HG02840 (cell line): ENCODE measurements around the gene ADORA2A.

ENCODE experiments used
- ATAC-seq: cut with Tn5 transposase; IDR thresholded peaks from one replicate; pipeline ENCODE4 v1.9.1; 2021; ENCODE audit warnings: mild to moderate bottlenecking, moderate library complexity, moderate number of reproducible peaks; ENCODE audit not compliant: unreplicated experiment, low FRiP score

ADORA2A gene

DNA sequence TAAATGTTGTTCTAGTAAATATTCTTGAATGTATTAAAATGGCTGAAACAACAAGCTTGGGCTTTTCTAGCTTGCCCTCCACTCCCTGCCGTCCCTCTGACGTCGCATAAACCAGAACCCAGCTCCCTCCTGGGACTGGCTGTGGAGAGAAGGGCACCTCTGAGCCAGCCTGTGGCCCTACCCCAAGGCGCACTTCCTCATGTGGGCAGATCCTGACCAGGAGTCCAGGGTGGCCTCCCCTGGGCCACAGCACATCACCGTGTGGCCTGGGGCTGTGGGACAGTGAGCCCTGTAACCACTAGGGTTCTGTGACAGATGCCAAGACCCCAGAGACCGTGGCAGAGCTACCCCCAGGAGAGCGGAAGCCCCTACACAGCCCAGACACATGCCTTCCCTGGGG lies 10.2 kb upstream of the ADORA2A start:
- no peak for ATAC-seq

DNA sequence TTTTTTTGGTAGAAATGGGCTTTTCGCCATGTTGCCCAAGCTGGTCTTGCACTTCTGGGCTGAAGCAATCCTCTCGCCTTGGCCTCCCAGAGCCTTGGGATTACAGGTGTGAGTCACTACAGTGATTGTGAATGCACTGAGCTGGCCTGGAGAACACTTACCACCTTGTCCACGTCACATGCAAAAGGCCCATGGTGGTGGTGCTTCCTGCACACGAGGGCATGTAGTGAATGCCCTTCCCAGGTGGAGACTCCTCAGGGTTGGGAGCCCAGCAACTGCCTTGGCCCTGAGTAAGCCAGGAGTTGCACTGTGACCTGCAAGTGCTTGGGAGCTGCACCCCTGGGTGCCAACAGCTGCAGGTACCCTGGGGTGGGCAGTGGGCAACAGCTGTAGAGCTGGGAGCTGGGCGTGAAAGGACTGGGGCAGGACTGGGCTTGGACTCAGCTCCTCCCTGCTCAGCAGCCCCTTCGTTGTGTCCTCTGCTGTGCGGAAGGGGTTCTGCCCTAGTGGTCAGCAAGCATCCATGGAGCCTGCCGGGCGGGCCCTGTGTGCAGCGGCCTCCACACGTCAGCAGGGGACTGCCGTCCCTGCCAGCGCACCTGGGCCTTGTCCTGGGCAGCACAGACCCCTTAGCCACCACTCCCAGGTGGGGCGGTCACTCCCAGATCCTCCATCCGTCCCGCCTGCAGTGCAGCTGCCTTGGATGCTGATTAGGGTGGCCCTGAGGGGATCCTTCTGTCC lies 9.3 kb upstream of the ADORA2A start:
- ATAC-seq: no peak

DNA sequence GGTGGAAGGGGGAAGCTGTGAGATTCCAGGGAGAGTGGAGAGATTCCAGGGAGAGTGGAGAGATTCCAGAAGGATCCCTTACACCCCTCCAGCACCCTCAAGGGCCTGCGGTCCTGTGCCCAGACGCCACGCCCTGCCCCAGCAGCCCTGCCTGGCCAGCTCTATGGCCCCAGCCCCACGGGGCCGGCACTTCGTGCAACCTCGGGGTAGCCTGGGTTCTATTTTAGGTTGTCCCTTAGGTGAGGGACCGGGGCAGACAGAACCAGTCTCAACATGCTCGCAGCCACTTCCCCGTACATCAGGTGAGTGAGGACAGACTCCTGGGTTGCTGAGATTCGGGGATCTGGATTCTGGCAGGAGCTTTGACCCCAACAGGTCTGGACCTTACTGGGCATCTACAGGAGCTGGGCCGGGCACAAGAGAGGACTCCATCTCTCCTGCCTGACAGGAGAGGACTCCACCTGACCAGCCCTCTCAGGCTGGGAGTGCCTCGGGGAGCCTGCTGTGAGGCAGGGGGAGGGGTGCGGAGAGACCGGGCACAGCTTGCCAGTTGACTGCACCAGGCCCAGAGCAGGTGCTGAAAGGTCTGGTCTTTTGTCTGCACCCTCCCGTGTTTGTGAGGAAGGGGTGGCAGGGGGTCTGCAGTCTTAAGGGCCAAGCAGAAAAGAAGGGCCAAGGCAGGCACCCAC lies 8.5 kb upstream of the ADORA2A start:
- no peak for ATAC-seq

DNA sequence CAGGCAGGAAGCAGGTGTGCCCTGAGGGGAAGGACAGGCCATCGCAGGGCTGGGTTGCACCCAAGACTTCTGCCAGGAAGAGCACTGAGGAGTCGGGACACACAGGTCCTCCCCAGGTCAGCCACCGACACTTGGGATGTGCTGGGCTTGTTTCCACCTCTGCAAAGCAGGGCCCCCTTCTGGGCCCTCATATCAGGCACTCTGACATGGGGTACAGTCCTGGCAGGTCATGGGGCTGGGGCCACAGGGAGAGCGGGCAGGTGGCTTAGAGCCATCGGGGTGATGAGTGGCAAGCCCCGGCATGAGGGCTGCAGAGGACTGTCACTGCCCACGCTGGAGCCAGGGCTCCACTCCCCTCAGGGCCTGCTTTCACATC lies 7.9 kb upstream of the ADORA2A start:
- ATAC-seq: no peak

DNA sequence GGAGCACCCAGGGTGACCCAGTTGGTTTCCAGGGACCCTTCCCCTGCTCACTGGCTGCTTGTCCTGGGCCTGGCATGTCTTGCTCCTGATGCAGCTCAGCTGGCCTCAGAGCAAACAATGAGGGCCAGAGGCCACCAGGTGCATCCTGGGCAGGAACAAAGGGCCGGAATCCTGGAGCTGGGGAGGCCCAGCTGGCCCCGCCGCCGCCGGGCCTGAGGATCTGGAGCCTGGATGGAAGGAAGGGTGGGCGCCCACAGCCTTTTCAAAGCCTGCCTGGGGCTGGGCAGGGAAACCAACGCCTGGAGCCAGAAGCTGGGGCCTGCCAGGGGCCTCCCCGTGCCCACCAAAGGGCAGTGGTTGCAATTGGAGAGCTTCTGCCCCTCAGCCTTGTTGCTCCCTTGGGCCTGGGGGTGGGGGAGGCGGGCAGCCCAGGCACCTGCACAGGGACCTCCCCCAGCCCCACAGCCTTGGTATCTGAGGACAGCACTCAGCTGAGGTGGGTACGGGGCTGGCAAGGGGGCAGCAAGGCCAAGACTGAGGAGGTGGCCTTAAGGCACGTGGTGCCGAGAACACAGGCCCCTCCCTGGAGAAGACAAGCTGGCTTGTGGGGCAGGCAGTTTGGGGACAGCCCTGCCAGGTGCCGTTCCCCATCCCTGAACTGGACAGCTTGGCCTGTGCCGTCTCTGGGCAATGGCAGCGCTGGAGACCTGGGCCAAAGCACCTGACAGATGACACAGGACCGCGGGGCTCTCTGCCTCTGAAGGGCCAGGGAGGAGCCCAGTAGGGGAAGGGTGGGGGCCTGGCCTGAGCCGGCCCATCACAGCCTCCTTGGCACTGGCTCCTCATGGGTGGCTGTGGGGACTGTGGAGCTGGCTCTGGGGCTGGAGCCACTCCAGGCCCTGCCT lies 7.1 kb upstream of the ADORA2A start:
- ATAC-seq: no peak

DNA sequence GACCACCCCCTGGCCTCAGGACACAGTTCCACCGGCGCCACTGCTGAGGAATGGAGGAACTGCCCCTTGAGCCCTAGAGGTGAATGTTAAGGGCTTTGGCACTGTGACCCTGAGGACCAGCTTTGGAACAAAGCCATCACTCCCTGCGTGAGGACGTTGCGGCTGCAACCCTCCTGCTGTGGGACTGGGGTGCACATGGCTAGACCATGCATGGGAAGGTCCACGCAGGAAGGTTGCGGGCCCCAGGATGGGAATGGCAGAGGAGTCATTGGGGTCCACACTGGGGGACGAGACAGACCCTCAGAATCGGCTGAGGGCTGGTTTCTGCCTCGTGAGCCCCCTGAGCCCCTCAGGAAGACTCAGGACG lies 6.4 kb upstream of the ADORA2A start:
- no peak for ATAC-seq

DNA sequence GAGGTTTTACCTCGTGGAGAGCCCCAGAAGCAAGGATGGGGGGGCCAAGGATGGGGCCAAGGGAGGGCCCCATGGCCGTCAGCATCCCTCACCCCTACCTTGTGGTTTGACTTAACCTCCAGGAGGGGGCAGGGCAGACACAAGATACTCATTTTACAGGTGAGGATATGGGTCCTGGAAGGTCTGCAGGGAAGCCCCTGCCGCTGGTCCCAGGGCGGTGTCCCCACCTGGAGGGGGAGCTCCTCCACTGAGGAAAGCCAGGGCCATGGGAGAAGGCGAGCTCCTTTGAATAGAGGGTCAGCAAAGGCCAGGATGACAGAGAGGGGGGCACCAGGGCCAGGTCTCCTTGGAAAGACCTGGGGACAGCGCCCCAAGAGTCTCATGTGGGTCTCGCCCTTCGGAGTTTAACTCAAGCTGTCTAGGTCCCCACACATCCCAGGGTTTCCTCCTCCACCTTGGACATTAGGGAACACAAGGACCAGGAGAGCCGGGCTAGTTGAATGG lies 5.9 kb upstream of the ADORA2A start:
- ATAC-seq: no peak

DNA sequence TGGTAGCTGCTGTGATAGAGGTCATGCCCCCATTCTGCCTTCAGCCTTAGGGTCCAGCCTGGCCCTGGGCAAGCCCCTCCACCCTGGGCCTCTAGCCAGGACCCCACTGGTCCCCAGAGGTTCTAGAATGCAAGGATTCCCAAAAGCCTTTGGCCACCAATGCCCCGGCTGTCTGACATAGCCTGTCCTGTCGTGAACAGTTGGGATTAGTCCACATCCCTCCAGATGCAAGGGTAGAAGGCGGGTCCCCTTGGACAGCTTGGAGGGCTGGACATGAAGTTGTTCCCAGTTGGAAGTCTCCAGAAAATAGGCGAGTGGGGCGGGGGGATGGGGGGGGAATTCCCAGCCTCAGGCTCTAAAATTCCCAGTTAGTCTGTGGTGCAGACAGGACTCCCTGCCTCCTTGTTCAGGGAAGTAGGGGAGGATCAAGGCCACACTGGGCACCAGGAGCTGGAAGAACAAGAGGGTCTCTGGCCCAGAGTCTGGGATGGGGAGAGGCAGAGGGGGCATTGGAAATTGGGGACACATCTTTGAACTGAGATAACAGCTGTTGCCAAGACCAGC lies 5.2 kb upstream of the ADORA2A start:
- ATAC-seq: no peak

DNA sequence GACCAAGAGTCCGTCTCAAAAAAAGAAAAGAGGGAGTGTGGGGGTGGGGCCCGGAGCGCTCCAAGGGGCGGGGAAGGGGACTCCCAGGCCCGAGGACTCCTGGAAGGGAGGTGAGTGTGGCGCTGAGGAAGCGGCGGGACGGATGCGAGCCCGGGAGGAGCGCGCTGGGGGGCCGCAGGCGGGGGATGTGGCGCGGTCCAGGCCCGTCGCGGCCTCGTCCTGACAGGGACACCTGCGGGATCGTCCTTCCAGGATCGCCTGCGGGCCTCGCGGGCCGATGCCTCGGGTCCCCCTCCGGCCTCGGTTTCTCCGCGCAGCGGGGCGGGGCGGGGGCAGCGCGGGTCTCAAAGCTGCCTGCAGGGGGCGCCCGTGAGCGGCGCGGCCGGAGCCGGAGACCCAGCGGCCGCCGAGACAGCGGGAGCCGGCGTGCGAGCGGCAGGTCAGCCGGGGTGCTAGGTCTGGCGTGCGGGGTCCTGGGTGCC lies 3.8 kb upstream of the ADORA2A start:
- ATAC-seq: no peak

DNA sequence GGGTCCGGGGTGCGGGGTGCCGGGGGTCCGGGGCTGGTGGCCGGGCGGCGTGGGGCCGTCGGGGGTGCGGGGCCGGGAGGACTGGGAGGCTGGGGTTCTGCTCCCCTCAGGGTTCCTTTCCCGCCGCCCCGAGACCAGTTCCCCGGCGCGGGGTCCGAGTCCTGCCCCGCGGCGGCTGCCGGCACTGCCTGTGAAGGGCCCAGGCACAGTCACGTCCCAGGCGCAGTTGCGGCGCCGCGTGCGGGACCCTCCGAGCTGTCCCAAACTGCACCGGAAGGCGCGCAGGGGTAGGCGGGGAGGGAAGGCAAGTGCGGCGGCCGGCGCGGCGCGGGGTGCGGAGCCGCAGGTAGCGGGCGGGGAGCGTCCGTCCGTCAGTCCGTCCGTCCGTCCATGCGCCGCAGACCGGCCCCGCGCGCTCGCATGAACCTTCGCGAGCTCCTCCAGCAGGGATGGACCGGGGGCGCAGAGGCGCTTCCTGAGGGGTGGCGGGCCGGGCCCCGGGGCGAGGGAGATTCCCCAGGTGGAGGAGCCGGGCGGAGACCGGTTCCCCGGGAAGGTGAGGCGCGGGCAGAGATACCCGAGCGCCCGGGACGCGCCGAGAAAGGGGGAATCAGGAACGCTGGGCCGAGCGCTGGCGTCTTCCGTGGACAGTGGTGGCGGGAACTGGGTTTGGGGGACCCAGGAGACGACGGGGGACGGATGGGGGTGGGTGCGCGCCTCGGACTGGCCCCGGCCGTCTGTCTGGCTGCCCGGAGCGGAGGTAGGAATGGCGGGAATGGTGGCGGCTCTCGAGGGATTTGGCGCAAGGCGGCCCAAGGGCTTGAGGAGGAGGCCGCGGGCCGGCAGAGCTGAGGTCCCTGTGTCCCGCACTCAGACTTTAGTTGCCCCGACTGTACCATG lies 3.1 kb upstream of the ADORA2A start:
- no peak for ATAC-seq

DNA sequence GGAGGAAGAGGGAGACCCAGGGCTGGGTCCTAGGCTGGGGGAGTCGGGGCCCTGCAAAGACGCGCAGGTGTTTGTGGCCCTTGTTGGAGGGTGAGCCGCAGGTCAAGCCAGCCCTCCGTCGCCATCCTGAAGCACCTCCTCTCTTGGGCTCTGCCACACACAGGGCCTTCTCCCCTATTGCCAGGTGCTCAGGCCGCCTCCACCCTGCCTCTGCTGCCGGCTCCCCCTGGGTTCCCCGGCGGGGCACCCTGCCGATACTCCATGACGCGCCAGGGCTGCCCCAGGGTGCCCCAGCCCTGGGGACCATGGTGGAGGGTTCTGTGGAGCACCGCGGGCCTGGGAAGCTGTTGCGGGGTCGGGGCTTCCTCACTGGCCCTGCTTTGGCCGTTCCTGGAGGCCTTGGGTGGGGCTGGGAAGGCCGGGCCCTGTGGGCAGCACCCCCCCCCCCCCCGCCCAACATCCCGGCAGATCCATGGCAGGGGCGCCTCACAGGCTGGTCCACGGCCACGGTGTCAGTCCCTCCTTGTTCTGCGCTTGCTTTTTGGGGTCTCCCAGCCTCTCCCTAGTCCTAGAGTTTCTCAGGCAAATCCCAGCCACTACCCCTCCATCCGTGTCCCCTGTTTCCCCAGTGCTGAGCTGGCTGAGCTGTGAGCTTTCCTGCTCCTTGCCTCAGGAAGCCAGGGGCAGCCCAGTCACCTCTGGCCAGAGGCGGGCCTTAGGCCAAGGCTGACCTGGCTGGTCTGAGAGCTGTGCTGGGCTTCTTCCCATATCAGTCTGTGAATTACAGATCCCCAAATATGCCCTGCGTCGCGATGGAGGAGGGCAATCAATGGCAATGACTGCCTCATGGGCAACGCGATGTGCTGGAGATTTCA lies 2.3 kb upstream of the ADORA2A start:
- no peak for ATAC-seq

DNA sequence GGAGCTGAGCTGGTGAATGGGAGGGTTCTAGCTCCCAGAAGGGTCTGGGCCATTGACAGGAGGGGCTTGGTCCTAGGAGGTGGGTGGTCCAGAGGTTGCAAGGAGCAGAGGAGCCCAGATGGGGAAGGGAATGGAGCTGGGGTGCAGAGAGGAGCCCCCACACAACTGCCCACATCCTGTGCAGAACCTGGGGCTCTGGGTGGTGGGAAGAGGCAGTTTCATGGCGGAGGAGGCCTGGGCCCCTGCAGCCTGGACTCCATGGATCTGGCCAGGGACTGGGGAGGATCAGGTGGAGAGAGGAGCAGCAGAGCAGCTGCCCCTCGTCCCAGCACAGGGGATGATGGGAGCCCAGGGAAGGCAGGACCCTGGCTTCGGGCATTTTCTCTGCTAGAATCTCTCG lies 963 bp upstream of the ADORA2A start:
- no peak for ATAC-seq

DNA sequence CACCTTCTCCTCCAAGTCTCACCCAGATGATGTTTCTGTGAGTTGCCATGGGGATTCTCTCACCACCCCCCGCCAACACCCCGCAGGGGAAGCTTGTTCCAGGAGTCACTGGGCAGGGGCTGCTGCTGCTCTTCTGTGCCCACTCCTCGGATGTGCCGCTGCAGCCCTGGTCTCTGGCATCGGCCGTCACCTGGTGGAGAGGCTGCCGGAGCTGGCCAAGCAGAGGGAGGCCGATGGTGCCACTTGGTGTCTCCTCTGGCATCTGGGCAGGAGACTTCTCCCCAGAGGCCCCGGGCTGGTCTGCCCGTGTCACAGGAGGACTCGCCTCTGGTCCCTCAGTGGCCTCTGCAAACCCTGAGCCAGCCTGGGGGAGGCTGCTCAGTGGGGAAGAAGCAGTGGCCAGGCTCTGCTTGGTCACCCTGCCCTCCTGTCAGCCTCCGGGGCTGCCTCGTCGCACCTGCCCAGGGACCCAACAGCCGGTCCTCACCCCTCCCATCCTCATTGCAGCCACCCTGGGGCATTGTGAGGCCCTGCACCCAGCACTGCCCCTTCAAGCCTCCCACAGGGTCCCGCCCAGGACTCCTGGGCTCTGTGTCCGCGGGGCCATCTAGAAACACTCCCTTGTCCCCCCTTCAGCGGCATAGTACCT lies 424 bp upstream of the ADORA2A start:
- ATAC-seq: no peak

DNA sequence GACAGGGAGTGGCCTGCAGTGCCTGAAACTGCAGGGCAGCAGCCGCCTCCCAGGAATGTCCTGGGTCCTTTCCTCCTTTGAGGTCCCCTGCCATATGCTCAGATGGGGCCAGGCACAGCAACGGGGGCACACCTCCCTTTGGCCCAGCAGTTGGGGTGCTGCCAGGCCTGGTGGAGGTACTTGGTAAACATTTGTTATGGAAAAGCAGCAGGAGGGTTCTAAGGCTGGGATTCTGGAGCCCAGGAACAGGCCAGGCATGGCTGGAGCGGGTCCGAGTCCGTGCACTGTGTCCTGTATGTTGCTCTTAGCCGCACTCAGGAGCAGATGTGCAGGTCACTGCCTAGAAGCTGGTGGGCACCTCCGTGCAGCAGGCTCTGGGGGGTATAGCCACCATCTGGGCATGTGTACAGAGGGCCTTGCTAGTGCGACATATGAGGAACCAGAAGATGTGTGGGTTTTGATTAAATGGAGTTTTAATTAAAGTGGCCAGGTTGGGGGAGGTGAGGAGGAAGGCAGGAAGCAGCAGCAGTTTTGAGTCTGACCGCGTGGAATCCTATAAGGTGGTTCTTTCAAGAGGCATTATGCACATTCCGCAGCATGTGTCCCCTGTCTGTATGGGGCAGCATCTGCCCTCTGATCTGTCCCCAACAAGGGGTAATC lies 1.5 kb downstream of the ADORA2A start:
- no peak for ATAC-seq

DNA sequence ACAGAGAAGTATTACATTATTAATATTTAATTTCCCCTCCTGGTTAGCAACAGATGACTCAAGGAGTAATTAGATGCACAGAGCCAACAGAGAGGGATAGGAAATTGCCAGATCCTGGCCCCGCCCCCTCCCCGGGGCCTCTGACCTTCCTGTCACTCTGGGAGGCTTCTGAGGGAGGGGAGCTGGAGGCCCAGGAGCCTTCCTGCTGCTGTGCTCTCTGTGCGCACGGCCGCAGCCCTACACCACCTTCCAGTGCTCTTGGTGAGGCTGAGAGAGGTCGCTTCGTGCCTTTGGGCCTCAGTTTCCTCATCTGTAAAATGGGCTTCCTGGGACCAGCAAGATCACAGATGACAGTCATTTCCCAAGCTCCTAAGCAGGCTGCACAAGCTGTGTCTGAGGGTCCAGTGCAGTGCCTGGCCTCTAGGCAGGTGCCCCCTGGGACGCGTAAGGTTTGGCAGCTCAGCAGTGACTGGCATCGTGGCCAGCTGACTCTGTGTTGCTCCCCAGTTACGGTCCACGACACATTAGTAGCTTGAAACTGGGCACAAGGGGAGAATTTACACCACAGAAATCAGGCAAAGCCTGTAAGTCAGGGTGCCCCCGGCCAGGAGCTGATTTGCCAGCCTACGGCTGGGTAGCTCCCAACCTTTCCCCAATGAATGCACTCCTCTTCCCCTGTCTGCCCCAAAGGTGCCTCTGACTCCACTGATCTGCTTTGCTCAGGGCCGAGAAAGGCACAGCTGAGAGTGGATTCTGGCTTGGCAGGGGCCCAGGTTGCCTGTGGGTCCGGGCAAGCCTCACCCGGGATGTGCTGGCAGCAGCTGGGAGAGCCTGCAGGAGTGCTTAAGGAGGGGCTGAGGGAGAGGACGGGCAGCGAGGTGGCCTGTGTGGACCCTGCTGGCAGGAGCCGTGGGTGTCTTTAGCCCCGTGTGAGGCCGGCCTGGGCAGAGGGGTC lies 2.3 kb downstream of the ADORA2A start:
- ATAC-seq: no peak

DNA sequence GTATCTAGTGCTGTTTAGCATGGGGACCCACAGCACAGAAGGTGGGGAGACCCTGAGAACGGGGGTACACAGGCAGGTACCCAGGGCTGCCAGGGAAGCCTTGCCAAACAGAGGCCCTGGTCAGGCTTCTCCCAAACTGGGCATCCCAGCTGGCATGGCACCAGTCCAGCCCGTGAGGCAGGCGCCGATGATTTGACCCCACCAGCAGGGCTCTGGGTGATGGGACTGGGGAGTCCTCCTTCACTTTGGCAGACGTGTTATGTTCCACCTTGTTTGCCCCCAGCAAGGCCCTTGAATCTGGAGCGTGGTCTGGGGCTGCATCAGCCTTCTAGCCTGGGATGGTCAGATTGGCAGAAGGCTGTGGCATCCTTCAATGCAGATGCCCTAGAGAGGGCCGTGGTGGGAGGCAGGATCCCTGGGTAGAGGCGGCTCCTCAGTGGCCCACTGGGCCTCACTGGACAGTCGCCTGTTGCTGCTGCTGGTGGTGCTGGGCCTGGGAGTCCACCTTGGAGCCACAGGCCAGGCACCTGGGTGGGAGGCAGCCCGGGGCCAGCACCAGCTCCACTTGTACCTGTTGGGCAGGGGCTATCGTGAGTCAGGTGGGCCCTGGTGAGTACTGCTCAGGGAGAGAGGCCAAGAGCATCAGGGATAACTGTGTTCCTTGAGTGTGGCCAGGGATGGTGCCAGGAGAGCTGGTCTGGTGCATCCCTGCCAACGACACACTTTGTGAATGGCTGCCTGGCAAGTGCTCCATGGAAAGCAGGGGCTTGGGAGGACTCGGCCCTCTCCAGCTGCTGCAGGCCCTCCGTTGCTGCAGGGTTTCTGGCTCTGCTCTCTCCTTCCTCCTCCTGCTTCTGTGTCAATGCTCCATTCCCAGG lies 3.3 kb downstream of the ADORA2A start:
- no peak for ATAC-seq
